Measurements from ENCODE around the gene NPHP4.
A peak's percentile ranks its signal among the peaks of the same experiment; 100 is the strongest.

DNA sequence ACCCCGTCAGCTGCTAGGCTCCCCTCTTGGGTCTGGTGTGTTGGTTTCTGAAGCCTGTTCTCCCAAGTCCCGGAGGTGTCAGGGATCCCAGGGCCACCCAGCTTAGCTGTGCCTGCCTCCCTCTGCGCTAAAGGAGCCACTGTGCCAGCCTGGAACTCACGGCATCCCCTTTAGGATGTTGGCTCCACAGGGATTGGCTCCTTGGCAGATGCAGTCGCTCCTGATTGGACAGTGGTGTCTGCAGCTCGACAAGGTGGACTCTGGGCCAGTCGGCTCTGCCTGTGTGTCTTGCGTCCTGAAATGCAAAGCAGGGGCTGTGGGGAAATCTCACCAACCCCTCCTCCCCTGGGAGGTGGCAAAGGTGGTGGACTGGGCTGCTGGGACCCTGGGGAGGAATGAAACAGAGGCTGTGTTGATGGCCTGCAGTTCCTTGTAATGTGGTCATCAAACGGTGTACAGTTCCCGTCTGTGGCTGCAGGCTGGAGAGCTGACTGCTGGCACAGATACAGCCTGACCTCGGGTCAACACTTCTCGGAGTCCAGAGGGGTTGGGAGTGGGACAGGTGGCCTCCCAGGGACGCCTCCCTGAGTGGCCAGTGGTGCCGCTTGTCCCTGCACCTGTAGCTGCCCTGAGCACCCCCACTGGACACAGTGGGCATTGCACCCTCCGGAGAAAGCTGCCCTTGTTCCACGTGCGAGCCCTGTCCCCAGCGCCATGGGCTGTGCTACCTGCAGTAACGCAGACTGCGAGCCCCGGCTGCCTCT, 41.9 kb upstream of the NPHP4 start:
- TF ChIP-seq, protein P1, sequence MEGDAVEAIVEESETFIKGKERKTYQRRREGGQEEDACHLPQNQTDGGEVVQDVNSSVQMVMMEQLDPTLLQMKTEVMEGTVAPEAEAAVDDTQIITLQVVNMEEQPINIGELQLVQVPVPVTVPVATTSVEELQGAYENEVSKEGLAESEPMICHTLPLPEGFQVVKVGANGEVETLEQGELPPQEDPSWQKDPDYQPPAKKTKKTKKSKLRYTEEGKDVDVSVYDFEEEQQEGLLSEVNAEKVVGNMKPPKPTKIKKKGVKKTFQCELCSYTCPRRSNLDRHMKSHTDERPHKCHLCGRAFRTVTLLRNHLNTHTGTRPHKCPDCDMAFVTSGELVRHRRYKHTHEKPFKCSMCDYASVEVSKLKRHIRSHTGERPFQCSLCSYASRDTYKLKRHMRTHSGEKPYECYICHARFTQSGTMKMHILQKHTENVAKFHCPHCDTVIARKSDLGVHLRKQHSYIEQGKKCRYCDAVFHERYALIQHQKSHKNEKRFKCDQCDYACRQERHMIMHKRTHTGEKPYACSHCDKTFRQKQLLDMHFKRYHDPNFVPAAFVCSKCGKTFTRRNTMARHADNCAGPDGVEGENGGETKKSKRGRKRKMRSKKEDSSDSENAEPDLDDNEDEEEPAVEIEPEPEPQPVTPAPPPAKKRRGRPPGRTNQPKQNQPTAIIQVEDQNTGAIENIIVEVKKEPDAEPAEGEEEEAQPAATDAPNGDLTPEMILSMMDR (IDR thresholded peaks at IDR 0.05; ENCODE audit: low read length), result peak; percentile 47
- no peak for TF ChIP-seq EZH2 (IDR thresholded peaks at IDR 0.05; ENCODE audit: borderline replicate concordance, low read length)

All from OCI-LY1 (cell line).